NT2/D1 (cell line): ENCODE measurements around the gene FYTTD1.

Experiments used
- SUZ12 ChIP-seq: IDR thresholded peaks from 2 replicates; pipeline ENCODE4 v1.6.1; 2011; ENCODE audit not compliant: insufficient read length, insufficient read depth; ENCODE audit errors: extremely low read depth
- YY1 ChIP-seq: IDR thresholded peaks from 2 replicates; pipeline ENCODE4 v1.6.1; 2011; ENCODE audit not compliant: insufficient read length, insufficient read depth
- ZNF274 ChIP-seq: IDR thresholded peaks from 2 replicates; pipeline ENCODE4 v1.6.1; 2011; ENCODE audit warnings: mild to moderate bottlenecking, low read depth, low read length

GRCh38 chr3:197706658-197707057 is 43.0 kb upstream of the FYTTD1 start:
- TF ChIP-seq ZNF274, result no peak
- TF ChIP-seq YY1, result no peak
- no peak for TF ChIP-seq SUZ12
